GM12878 (cell line): Measurements from ENCODE around the gene LRBA. TPM values are rescaled to one million over a fixed set of nuclear protein-coding genes. Genes with fewer than 3 reads are reported as not detected.
A peak's percentile ranks its signal among the peaks of the same experiment; 100 is the strongest.

ENCODE experiments used
- ATAC-seq: fragments of 200-7000 bp; cut with Tn5 transposase; 3 replicates; pipeline ENCODE4 v1.9.1; 2020; ENCODE audit warnings: mild to moderate bottlenecking, moderate library complexity
- BruUV-seq: library from RNA; stranded (reverse); fragments of 400-500 nt; replicated peaks from 2 replicates; lab custom pipeline; 2021; lab: Mats Ljungman, UMichigan
- CTCF ChIA-PET: fragments of 300-600 bp; sonication (Branson Sonifier 250); formaldehyde crosslinking; extraction: SDS; loops from one replicate; lab custom pipeline; 2021; ENCODE audit warnings: inconsistent platforms; lab: Yijun Ruan, JAX
- POLR2A ChIA-PET: fragments of 350-600 bp; formaldehyde crosslinking; extraction: SDS; loops from one replicate; lab custom pipeline; 2021; ENCODE audit warnings: inconsistent platforms; lab: Charles Lee
- RAD21 ChIA-PET: fragments of 300-600 bp; sonication (Branson Sonifier 250); formaldehyde crosslinking; loops from one replicate; lab custom pipeline; 2023; ENCODE audit warnings: antibody characterized with exemption; ENCODE audit not compliant: unreplicated experiment; lab: Charles Lee
- SMC1A ChIA-PET: fragments of 300-600 bp; sonication (Branson Sonifier 250); formaldehyde crosslinking; loops from one replicate; lab custom pipeline; 2023; ENCODE audit not compliant: unreplicated experiment, uncharacterized antibody; lab: Charles Lee
- DNase-seq: peaks from one replicate; pipeline ENCODE4 v3.0.0-alpha.2; 2011; ENCODE audit warnings: low read depth, low spot score
- FAIRE-seq: peaks from 3 replicates; lab custom pipeline; 2011; peaks lifted over from hg19 to GRCh38; lab: Jason Lieb, UNC
- H2AFZ ChIP-seq: 2 replicates; pipeline ENCODE4 v1.6.0; 2011; ENCODE audit warnings: low read depth, low read length, control low read depth; ENCODE audit not compliant: control insufficient read depth
- H3K27ac ChIP-seq: 2 replicates; pipeline ENCODE4 v1.5.1; 2011; ENCODE audit warnings: control low read depth; ENCODE audit not compliant: control insufficient read depth, insufficient read depth
- H3K27me3 ChIP-seq, 2 experiments: replicated peaks in 1 of 2; 2 replicates each; pipeline versions ENCODE4 v1.6.0 to v1.6.1; 2011; ENCODE audit warnings: low read length in 1 of 2; ENCODE audit not compliant: control insufficient read depth in 2 of 2, insufficient read depth in 2 of 2
- H3K36me3 ChIP-seq, 2 experiments: 2 replicates each; pipeline ENCODE4 v1.5.1; 2011; ENCODE audit warnings: low read length in 1 of 2; ENCODE audit not compliant: control insufficient read depth in 2 of 2, insufficient read depth in 2 of 2
- H3K4me1 ChIP-seq: 2 replicates; pipeline ENCODE4 v1.6.1; 2011; ENCODE audit warnings: mild to moderate bottlenecking, low read length, moderate library complexity, mixed read lengths; ENCODE audit not compliant: control insufficient read depth, insufficient read depth
- H3K4me2 ChIP-seq: 2 replicates; pipeline ENCODE4 v1.6.0; 2011; ENCODE audit warnings: control low read depth; ENCODE audit not compliant: control insufficient read depth, insufficient read depth
- H3K4me3 ChIP-seq: fragments of 200-600 bp; sonication (generic); 2 replicates; pipeline ENCODE4 v1.5.1; 2016
- H3K79me2 ChIP-seq: 2 replicates; pipeline ENCODE4 v1.6.0; 2011; ENCODE audit warnings: low read length; ENCODE audit not compliant: control insufficient read depth, insufficient read depth
- H3K9ac ChIP-seq: 2 replicates; pipeline ENCODE4 v1.8.0; 2011; ENCODE audit warnings: low read length, control low read depth, mixed read lengths; ENCODE audit not compliant: control insufficient read depth, insufficient read depth
- H3K9me3 ChIP-seq: replicated peaks from 3 replicates; pipeline ENCODE4 v1.5.1; 2011; ENCODE audit warnings: mild to moderate bottlenecking, low read length; ENCODE audit not compliant: control insufficient read depth, insufficient read depth
- H4K20me1 ChIP-seq: 2 replicates; pipeline ENCODE4 v1.6.0; 2011; ENCODE audit not compliant: control insufficient read depth, insufficient read depth
- ATF3 ChIP-seq: IDR thresholded peaks from 2 replicates; pipeline ENCODE4 v1.6.1; 2011; ENCODE audit warnings: low read depth, mild to moderate bottlenecking, low read length, moderate library complexity, borderline replicate concordance; ENCODE audit errors: extremely low read depth
- ATF7 ChIP-seq: fragments of 450-650 bp; IDR thresholded peaks from 2 replicates; pipeline ENCODE4 v1.6.1; 2016; ENCODE audit warnings: low read depth, mild to moderate bottlenecking
- FOS ChIP-seq: IDR thresholded peaks from 3 replicates; pipeline ENCODE4 v1.6.1; 2011; ENCODE audit warnings: borderline replicate concordance; ENCODE audit not compliant: insufficient read length; ENCODE audit errors: extremely low read depth
- GABPA ChIP-seq: IDR thresholded peaks from 2 replicates; pipeline ENCODE4 v1.6.1; 2014; ENCODE audit warnings: antibody characterized with exemption, low read depth, mild to moderate bottlenecking, inconsistent platforms
- NFXL1 ChIP-seq: fragments of 450-650 bp; IDR thresholded peaks from 2 replicates; pipeline ENCODE4 v1.6.1; 2017; ENCODE audit warnings: antibody characterized with exemption, mild to moderate bottlenecking, borderline replicate concordance
- RELA ChIP-seq: fragments of 450-650 bp; IDR thresholded peaks from 2 replicates; pipeline ENCODE4 v1.8.0; 2014; ENCODE audit warnings: borderline replicate concordance; ENCODE audit not compliant: partially characterized antibody
- SREBF2 ChIP-seq: IDR thresholded peaks from 2 replicates; pipeline ENCODE4 v1.6.1; 2012; ENCODE audit warnings: mild to moderate bottlenecking, low read length
- YY1 ChIP-seq: IDR thresholded peaks from 2 replicates; pipeline ENCODE4 v1.6.1; 2011; ENCODE audit warnings: low read depth, mild to moderate bottlenecking, low read length
- ZBTB4 ChIP-seq: fragments of 450-650 bp; formaldehyde crosslinking; IDR thresholded peaks from 2 replicates; pipeline ENCODE4 v1.4.0; 2022; ENCODE audit warnings: mild to moderate bottlenecking, moderate library complexity
- WGBS: methylation state at CpG from one replicate; pipeline ENCODE4 v1.1.6; 2016; ENCODE audit warnings: low lambda C conversion rate; ENCODE audit not compliant: insufficient replicate concordance, insufficient coverage; ENCODE audit errors: missing lambda C conversion rate; 5-methylcytosine and 5-hydroxymethylcytosine counted together
- in situ Hi-C: fragments of 300-500 bp; cut with MboI; formaldehyde crosslinking; loops from 9 replicates; pipeline ENCODE4 v1.14.3; 2018; ENCODE audit warnings: mixed read lengths
- intact Hi-C: fragments of 100-400 bp; cut with micrococcal nuclease; formaldehyde crosslinking; loops from one replicate; pipeline ENCODE4 v1.14.2; 2022; ENCODE audit not compliant: unreplicated experiment
- polyA plus RNA-seq, 11 experiments: library from polyadenylated mRNA; depleted of rRNA in 4 of 11; unstranded in 6 of 11; stranded (reverse) in 5 of 11; fragments of >200 nt; fragmentation: Nextera tagmentation in 4 of 11; fragmentation: Illumina TruSeq in 1 of 11; extraction: Ambion mirVana in 4 of 11; extraction: Trizol in 1 of 11; gene quantifications; 1 replicate in 1 of 11; 2 replicates in 10 of 11; pipeline versions ENCODE4 v1.2.1 to v1.2.3, GENCODE V29; 2011 to 2016; ENCODE audit warnings: inconsistent platforms in 2 of 11, missing spikeins in 2 of 11, low read depth in 1 of 11
- total RNA-seq, 4 experiments: library from RNA; depleted of rRNA in 3 of 4; stranded (reverse); fragments of >200 nt in 3 of 4; fragmentation: Illumina TruSeq in 1 of 4; extraction: Trizol in 1 of 4; gene quantifications; 2 replicates each; pipeline versions ENCODE4 v1.2.1 to v1.2.3, GENCODE V29; 2013 to 2021

The LRBA gene
- total and polyA plus RNA-seq, 10 of the 15 experiments (the other 5 are each of a cell fraction or from before 2014, with no cell fraction given), result 20.3 to 93.4 (median 55.0) TPM

- no peak for TF ChIP-seq ATF3
- TF ChIP-seq SREBF2, result no peak
- TF ChIP-seq GABPA, result no peak
- no peak for TF ChIP-seq NFXL1
Measured at GRCh38 chr4:150609131-150609530, 406.0 kb downstream of the LRBA start (continued).

GRCh38 chr4:150600812-150601445 lies 414.2 kb downstream of the LRBA start:
- Histone ChIP-seq H3K36me3 (no peaks in the 10 kb centered on the region), H3K4me2 (no peak overlapping the region), H3K79me2 (no peaks in the 10 kb centered on the region), H3K4me1 (no peaks in the 10 kb centered on the region), H3K9ac (no peak overlapping the region), H2AFZ (no peak overlapping the region), H3K9me3 (no peaks in the 10 kb centered on the region), H3K4me3 (no peak overlapping the region), H3K27me3 (no peaks in the 10 kb centered on the region)
- ChIA-PET CTCF (interaction anchor here (0.9 to 1.6 kb wide), 3 partner anchors 18 to 266 kb away, joined by 3 read pairs; no protein-coding TSS in a partner anchor), SMC1A (interaction anchor here (1.1 kb wide), 1 partner anchor 13 kb away, joined by 5 read pairs; no protein-coding TSS in a partner anchor), POLR2A (no interaction called here), RAD21 (no interaction called here)
- WGBS, result 98% methylated on average over 5 of the region's 5 CpGs
- DNase-seq (no peak), FAIRE-seq (no peak), ATAC-seq (no peak)
- no TSS peak for BruUV-seq
- in situ Hi-C loops, result no loop called here
- intact Hi-C loops, result no loop called here
- TF ChIP-seq ZBTB4 (CRISPR knock-in tag) (no peak), ATF7 (peak; percentile 48), RELA (no peak), FOS (no peak), YY1 (no peak)
- TF ChIP-seq, all 136 proteins: peak for 1
- Histone ChIP-seq H4K20me1 (no peaks in the 10 kb centered on the region), H3K27ac (no peak overlapping the region)
